Eye (tissue), 1 donor: Measurements from ENCODE around the gene TNFRSF18.

Source experiments
- DNase-seq: peaks from one replicate; pipeline ENCODE4 v3.0.0-alpha.2; 2015

The TNFRSF18 gene

DNA sequence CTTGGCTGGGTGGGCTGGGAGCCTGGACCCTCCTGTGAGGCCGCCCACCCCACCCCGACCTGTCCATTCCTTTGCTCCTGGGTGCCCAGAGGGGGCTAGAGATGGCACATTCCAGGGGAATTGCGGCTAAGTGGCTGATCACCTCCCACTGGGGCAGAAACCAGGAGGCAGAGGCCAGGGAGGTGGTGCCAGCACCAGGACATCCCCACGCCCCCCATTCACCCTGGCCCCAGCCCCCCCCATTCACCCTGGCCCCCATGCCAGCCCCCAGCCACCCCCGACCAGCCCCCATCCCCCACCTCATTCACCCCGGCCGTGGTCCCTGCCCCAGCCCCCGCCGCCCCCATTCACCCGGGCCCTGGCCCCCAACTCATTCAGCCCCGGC is 33.9 kb upstream of the TNFRSF18 start:
- no peak for DNase-seq

DNA sequence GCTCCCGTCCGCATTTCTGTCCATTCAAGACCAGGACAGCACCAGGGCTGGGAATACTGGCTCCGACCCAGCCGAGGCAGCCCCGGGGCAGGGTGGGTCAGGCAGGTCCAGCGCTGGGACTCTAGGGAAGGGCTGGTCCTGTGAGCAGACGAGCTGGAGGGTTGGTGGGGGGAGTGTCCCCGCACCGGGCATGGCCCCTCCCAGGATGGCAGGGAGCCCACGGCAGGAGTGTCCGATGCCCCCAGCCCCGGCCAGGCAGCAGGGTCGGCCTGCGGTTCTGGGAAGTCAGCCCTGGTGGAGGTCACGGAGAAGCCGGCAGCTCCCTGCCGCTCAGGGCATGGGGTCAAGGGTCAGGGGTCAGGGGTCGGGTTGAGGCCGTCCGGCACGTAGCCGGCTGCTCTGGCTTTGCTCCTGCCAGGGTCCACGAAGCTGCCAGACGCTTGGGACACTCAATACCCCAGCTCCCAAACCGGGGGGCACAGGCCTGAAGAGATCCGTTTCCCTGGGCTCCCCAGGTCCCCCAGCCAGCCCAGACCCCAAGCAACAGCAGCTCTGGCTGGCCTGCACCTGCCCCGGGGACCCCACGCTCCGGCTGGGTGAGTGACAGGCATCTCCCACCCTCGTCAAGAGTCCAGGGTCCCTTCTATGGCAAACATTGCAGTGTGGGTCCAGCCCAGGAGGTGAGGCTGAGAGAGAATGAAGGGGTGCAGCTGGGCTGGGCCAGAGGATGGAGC is 33.4 kb upstream of the TNFRSF18 start:
- no peak for DNase-seq

DNA sequence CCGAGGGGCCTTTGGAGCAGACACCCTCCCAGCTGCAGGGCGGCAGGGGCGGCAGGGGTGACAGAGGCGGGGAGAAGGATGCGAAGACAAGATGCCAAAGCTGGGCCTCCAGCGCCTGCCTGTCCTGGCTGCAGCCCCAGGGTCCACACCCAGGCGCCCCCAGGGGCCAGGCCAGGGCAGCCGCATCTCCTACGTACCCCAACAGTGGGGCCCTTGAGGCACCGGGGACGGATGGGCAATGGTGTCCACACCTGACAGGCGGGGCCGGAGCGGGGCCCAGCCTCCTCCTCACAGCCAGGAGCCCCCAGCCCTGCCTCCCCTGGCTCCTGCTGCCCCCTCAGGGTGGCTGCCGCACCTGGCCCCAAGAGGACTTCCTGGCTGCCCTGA is 32.8 kb upstream of the TNFRSF18 start:
- DNase-seq: no peak

DNA sequence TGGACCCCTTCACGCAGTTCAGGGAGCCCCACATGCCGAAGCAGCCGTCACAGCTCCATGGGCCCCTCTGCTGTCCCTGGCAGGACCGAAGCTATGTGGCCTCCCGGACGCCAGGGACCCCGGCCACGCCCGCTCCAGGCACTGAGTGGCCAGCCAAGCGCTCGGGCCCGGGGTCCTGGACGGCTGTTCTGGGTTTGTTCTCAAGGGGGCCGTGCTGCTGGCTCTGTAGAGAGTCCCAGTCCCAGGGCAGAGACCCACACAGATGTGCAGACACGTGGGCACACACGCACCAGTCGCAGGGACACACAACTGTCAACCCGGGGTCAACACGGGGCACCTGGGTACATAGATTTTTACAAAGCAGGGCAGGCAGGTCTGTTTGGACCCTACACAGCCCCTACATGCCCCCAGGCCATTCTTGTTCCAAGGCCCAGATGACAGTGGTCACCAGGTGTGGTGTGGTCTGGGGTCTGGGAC is 32.3 kb upstream of the TNFRSF18 start:
- DNase-seq: no peak

DNA sequence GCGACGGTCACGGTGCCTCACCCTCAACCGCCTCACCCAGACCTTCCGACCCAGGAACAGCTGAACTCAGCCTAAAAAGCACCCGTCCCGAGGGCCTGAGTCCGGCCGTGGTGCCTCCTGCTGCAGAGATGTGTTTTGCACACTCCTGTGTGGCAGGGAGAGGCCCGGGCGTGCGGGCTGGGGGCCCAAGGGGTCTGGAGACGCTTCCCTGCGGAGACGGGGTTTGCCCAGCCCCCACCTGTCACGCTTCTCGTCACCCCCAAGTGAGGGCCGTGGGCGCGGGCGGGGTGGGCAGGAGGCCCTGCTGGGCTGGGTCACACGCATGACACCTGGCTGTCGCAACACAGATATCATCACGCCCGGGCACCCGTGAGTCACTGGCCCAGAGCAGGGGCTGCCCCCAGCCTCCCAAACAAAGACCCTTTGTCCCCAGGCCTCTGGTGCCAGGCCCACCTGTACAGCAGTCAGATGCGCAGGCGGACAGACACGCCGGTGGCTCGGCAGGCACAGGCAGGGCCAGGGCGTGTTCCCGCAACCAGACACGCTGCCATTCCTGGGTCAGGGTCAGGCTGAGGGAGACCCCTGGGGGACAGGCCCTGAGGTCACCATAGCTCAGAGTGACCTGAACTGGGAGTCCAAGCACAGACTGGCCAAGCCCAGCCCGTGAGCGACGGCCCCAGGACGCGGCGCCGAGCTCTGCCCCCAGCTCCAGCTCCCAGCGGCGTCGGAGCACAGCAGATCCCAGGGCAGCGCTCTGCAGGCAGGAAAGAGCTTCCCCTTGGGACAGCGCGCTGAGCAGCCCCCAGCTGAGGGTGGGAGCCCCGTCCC is 31.7 kb upstream of the TNFRSF18 start:
- peak; percentile 51 for DNase-seq

DNA sequence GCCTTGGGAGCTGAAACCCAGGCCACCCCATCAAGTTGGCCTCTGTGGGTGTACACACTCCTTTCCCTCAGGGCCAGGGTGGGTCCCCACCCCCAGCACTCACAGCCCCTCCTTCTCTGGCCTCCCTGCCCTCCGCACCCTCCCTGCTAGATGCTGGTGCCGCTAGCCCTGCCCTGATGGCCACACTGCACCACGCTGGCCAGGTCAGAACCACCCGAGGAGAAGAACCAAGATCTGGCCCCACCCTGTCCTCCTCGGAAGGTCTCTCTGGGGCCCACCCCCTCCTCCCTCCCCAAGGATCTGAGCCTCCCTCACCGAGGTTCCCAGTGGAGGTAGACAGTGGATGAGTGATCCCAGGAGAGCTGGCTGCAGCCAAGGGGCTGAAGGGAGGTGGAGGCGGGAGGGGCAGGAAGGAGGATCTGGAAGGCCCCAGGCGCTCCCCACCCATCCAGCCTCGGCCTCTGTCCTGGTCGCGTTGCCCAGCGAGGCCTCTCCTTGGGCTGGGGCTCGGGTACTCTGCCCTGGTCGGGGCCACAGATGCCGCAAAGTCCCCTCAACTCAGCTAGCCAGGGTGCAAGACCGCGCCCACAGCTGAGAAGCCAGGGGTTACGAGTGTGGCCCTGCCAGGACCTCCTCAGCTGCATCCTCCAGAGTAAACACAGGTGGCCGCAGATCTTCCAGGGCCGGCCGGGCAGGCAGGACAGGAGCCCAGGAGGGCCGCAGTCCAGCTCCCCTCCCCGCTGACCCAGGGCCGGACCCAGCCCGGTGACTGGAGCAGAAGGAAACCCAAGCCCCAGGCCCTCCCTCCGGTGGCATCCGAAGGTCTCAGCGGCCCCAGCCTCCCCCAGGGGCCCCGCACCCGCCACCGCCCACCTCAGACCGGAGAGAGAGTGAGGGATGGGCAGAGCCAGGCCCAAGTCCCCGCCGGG is 30.8 kb upstream of the TNFRSF18 start:
- DNase-seq: peak; percentile 31

DNA sequence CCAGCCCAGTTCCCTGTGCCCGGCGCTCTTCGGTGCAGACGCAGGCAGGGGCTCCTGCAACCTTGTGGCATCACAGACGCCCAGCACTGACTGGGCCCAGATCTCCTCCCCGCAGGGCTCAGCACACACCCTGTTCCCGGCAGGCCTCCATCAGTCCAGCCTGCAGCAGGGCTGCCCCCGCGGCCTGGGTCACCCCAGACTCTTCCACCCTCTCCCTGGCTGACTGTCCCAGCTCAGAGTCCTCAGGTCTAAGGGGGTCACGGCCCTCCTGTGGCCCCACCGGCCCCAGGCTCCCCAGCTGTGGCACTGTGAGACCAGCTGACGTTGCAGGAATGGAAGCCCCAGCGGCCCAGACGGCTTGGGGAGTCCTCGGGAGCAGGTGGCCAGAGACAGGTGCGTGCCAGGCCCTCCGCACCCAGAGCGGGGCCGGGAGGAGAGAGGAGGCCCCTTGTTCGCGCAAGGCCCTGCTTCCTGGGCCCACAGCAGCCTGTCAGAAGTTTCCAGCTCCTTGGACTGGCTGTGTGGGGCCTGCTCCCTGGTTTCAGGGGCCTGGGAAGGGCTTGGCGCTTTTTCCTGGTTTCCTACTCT is 29.9 kb upstream of the TNFRSF18 start:
- no peak for DNase-seq

DNA sequence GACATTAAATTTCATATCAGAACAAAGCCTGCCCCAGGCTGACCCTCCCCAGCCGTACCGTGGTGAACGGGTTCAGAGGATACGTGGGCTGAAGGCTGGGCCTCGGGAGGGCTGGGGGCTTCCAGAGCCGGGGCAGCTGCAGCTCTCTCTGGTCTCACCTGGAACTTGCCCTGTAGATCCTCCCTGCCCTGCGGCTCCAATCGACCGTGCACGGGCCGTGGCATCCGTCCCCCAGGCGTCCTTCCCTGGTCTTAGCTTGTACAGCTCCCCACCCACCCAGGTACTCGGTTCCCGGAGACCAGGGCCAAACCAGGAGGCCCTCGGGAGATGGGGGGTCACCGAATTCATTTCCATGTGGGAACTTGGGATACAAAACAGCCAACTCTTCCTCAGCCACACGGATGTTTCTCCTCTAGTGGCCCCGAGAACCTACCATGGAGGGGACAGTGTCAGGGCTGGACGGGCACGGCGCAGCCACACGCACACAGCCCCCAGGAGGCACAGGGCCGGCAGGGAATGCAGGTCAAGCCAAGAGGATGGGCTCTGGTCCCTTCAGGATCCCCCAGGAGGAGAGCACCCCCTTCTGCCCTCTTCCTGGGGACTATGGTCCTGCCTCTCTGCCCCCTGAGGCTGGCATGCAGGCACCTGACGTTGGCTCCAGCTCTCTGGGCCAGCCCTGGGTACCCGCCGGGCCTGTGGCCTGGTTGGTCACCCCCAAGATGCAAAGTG is 28.8 kb upstream of the TNFRSF18 start:
- no peak for DNase-seq

DNA sequence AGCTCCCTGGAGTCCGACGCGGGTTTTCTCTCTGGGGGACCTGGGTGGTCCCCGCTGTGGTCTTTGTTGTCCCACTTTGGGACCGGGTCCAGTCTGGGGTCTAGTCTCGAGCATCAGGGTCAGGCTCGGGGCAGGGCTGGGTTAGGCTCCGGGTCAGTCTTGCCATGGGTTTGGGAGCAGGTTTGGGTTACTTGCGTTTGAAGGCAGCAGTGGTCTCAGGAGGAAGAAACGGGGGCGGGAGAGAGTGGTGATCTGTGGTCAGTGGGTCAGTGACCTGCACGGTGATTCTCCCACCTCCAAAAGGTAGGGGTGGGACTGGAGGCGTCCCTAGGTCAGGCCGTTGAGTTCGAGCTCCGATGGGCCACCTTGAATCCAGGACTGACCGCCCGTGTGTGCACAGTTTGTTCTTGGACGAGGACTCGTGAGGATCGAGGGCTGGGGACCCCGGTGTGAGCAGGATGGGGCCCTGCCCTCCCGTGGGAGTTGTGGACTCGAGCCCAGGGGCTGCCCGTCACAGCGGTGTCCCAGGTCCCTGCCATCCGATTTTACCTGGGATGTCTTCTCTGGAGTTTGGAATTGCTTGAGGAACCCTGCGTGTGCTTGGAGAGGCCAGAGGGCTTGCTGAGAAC is 27.9 kb upstream of the TNFRSF18 start:
- no peak for DNase-seq

DNA sequence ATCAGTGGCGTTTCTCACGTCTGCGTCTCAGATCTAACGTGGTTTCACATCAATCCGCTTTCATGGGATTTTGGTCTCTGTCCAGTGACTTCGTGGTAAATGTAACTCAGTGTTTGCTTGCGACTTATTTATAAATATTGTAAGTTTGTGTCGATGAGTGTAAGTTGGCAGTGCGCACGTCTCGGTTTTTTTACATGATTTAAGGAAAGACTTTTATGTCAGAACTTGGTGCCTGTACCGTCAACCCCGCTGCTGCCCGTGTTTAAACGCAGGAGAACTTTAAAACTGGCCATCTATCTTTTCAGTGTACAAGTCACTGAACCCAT is 27.1 kb upstream of the TNFRSF18 start:
- DNase-seq: no peak

DNA sequence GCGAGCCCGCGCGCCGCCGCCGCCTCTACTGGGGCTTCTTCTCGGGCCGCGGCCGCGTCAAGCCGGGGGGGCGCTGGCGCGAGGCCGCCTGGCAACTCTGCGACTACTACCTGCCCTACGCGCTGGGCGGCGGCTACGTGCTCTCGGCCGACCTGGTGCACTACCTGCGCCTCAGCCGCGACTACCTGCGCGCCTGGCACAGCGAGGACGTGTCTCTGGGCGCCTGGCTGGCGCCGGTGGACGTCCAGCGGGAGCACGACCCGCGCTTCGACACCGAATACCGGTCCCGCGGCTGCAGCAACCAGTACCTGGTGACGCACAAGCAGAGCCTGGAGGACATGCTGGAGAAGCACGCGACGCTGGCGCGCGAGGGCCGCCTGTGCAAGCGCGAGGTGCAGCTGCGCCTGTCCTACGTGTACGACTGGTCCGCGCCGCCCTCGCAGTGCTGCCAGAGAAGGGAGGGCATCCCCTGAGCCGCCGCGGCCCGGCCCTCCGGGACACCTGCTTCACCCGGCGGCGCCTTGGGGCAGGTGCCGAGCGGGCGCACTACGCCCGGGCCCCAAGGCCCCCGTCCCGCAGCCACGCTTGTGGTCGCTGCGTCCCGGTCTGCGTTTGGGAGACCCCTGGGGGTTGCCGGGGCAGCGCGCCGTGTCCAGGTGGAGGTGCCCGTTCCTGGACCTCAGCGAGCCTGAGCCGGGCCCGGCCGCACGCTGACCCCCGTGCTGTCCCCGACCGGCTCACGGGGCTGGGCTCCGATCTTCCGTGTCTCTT is 26.6 kb upstream of the TNFRSF18 start:
- no peak for DNase-seq

DNA sequence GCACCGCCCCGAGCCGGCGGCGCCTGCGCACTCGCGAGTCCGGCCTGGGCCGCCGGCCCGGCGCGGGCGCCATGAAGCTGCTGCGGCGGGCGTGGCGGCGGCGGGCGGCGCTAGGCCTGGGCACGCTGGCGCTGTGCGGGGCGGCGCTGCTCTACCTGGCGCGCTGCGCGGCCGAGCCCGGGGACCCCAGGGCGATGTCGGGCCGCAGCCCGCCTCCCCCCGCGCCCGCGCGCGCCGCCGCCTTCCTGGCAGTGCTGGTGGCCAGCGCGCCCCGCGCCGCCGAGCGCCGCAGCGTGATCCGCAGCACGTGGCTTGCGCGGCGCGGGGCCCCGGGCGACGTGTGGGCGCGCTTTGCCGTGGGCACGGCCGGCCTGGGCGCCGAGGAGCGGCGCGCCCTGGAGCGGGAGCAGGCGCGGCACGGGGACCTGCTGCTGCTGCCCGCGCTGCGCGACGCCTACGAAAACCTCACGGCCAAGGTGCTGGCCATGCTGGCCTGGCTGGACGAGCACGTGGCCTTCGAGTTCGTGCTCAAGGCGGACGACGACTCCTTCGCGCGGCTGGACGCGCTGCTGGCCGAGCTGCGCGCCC is 25.9 kb upstream of the TNFRSF18 start, which contains the start of gene B3GALT6:
Gene B3GALT6, plus strand, starts transcription at position 30 of the 588 bp plus-strand sequence. Its CDS starts 42 bp downstream, at position 72.
- no peak for DNase-seq

DNA sequence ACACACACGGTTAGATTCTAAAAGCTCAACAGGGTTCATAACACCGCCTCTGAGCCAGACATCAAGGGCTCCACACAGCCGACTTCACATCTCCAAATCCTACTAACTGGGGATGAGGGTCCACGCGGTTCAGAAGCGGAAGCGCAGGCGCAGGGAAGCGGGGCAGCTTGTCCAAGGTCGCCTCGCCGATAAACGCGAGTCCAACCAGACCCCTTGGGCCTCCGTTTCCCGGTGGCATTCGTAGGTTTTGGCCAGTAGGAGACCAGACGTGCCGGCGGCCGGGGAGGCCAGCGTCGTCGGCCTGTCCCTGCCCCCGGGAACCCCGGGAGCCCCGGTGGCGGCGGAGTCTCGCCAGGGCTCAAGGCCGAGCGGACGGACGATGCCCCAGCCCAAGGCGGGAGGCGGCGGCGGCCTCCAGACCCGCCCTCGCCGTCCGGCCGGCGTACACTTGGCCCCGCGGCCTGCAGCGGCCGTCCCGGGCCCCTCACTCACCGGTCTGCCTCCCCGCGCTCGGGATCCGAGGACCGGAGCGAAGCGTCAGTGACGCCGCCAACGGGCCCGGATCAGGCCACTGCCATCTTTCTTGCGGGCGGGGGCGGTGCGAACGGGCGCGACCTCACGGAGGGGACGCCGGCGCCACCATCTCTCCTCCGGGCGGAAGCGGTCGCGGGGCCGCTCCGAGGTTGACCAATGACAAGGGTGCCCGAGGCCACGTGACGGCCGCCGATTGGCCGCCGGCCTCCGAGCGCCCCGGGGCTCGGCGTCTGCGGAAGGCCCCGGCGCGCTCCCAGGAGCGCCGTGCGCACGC is 25.2 kb upstream of the TNFRSF18 start, which contains the start of gene SDF4:
Gene SDF4, minus strand, starts transcription at position 602 of the 808 bp plus-strand sequence. CDS start 3,229 bp downstream, outside the sequence.
- peak; percentile 98 for DNase-seq

DNA sequence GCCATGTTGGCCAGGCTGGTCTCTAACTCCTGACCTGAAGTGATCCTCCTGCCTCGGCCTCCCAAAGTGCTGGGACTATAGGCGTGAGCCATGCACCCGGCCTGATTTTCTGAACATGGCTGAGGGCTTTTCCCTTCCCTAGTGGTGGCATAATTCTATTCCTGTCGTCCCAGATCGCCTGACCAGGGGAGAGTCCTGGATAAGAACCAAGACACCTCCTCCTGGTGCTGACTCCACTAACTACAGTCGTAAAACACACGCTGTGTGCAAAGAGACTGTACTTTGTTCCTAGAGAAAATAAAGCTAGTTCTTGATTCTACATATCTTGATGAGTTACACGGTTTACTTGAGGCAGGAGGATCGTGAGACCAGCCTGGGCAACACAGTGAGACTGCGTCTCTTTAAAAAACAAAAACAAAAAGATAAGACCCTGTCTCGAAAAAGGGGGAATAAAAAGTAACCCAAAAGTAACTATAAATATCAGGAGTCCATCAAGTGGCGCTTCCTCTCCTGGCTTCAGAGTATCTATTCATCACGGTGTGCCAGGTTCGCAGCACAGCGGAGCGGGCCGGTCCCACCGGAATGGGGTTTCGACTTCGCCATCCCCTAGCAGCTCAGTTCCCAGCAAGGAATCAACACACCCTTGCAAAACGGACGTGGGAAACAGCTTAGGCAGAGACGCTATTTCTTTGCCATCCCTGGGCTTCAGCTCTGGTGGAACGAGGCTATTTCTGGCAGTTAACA is 24.4 kb upstream of the TNFRSF18 start:
- DNase-seq: no peak

DNA sequence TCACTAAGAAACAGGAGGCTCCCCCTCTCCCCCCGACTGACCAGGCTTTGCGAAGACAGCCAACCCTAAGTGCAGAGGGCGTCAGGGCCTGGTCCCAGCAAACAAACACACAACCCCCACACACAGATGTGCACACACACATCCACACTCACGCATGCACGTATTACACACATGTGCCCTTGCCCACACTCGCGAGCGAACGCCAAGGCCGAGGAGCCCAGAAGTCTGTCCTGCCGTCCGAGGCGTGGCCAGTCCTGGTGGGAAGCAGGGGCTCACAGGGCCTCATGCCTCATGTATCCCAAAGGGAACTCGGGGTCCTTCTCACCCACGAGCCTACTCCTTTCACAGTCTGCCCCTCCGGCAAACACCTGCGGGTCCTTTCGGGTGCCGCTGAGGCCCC is 23.4 kb upstream of the TNFRSF18 start:
- no peak for DNase-seq

DNA sequence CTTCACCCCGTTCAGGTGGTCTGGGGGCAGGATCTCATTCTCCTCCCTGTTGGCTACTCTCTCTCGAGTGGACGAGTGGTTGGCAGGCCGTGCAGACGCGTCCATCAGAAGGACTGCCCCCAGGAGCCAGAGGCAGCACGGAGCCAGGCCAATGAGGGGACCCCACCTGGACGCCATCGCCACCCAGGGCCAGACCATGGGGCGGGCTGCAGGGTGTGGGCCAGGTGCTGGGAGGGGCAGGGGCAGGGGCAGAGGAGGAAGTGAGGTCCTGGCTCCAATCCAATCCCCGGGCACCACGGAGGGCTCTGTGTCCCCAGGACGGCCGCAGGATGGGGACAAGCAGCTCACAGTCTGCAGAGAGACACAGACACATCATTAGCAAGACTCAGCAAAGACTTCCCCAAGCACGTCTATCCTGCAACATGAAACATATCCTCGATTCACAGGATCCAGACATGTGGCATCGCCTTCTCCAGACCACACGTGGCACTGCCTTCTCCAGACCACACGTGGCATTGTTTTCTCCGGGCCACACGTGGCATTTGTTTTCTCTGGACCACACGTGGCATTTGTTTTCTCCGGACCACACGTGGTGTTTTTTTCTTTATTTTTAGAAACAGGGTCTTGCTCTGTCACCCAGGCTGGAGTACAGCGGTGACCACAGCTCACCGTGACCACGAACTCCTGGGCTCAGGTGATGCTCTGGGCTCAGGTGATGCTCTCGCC is 22.4 kb upstream of the TNFRSF18 start:
- no peak for DNase-seq

DNA sequence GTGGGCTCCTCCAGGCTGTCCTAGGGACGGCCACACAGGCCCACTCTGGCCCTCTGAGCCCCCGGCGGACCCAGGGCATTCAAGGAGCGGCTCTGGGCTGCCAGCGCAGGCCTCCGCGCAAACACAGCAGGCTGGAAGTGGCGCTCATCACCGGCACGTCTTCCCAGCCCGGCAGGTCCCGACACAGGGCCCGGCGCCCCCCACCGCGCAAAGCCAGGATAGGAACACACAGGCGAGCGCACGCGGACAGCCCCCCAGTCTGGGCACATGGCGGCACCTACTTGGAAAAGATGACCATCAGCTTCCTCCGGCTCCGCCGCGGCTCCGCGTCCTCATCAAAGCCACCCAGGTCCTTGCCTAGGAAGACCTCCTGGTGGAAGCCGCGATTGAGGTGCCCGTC is 21.8 kb upstream of the TNFRSF18 start:
- no peak for DNase-seq

DNA sequence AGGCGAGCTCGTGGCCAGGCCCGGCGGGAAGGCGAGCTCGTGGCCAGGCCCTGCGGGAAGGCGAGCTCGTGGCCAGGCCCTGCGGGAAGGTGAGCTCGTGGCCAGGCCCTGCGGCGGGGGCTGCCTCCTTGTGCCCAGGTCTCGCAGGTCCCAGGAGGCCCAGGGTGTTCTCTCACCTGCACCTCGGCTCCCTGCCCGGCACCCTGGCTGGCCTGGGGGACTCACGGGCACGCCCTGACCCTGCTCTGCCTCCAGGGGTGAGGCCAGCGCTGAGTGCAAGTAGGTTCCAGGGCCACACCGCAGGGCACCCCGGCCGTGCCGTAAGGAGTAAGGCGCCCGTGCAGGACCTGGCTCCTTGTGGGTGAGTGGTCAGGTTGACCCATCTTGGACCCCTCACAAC is 21.0 kb upstream of the TNFRSF18 start:
- no peak for DNase-seq
